NCI-H526 (cell line): ENCODE data around the gene PGLYRP3.

Source experiments
- DNase-seq, 2 experiments: peaks; one replicate each; lab custom pipeline; 2025; lab: John Stamatoyannopoulos, UW

The PGLYRP3 gene

GRCh38 chr1:153313288-153313687, 536 bp upstream of the PGLYRP3 start:
- DNase-seq: no peak

- DNase-seq: no peak
Observed at GRCh38 chr1:153310526-153310925, 2.2 kb downstream of the PGLYRP3 start.

GRCh38 chr1:153309441-153309840, 3.3 kb downstream of the PGLYRP3 start:
- DNase-seq: no peak

- no peak for DNase-seq
Observed at GRCh38 chr1:153308540-153308939, 4.2 kb downstream of the PGLYRP3 start.

GRCh38 chr1:153307221-153307600, 5.5 kb downstream of the PGLYRP3 start:
- no peak for DNase-seq

GRCh38 chr1:153306303-153307220, 6.2 kb downstream of the PGLYRP3 start:
- no peak for DNase-seq

GRCh38 chr1:153305682-153306081, 7.1 kb downstream of the PGLYRP3 start:
- no peak for DNase-seq

DNA sequence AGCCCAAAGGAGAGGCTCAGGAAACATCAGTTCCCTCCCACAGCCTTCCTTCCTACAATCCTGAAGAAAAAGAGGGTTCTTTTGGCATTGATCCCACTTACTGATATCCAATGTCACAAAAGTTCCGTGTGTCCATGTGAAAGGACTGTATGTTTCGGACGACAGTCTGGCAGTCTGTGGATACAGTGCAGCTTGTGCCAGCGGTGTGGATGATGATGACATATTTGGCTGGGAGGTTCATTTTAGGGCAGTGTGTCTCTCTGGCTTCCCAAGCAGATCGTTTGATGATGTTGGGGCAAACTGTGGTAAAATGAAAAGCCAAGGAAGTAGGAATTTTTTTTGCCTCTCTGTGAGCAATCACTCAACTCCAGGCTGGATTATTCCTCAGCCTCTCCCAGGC, 10.4 kb downstream of the PGLYRP3 start:
- no peak for DNase-seq

DNA sequence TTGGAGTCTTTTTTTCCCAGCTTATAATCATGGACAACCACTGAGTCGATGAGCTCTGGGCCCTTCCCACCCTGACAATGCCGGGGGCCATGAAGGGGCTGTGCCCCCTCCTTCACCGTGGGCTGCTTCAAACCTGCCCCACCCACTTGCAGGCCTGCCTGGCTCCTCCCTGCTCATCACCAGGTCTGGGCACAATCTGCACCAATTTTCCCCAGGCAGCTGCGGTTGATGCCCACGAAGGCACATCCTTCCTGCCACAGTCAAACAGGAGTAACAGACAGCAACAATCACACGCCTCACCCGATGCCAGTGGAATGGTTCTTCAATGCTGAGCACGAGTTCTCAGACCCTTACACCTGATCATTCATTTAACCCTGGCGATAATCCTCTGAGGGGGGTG, 18.9 kb downstream of the PGLYRP3 start:
- no peak for DNase-seq

DNA sequence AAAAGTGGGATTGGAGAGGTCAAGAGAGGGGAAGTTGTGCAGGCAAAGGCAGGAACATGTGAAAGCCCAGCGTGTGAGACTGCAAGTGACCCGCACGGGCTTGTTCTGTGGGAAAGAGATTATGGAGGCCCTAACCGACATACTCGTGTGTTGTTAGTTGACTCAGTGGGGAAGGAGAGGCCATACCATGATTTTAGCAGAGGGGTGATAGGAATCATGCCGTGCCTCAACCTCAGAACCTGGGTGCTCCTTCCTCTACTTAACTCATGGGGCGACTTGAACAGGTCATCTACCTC, 19.3 kb downstream of the PGLYRP3 start:
- DNase-seq: no peak

- DNase-seq: no peak
Observed at GRCh38 chr1:153292740-153293479, 19.8 kb downstream of the PGLYRP3 start.

- DNase-seq: no peak
Observed at GRCh38 chr1:153292185-153292584, 20.6 kb downstream of the PGLYRP3 start.

- DNase-seq: no peak
Observed at GRCh38 chr1:153291514-153291913, 21.2 kb downstream of the PGLYRP3 start.

- peak in 1 of 2 experiments; percentile 42 for DNase-seq
Observed at GRCh38 chr1:153288634-153289275, 24.0 kb downstream of the PGLYRP3 start.

- DNase-seq: peak; percentile 51 to 78
Observed at GRCh38 chr1:153277852-153278251, 34.9 kb downstream of the PGLYRP3 start.

GRCh38 chr1:153272186-153272585, 40.6 kb downstream of the PGLYRP3 start:
- no peak for DNase-seq

GRCh38 chr1:153271711-153272110, 41.0 kb downstream of the PGLYRP3 start:
- no peak for DNase-seq

- DNase-seq: no peak
Observed at GRCh38 chr1:153265457-153265856, 47.3 kb downstream of the PGLYRP3 start.

- DNase-seq: no peak
Observed at GRCh38 chr1:153262462-153263157, 50.1 kb downstream of the PGLYRP3 start.

DNA sequence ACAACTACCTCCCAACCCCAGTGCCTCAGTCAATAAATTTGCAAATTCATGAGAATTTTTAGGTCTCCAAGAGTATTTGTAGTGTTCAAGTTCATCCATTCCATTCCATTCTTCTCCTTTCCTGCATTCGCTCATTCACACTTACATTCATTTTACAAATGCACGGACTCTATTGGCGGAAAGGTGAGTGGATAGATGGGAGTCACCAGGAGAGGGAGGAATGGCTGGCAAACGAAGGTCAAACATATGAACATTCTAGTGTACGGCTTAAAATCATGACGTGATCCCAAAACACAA, 50.7 kb downstream of the PGLYRP3 start:
- DNase-seq: no peak

GRCh38 chr1:153261281-153262069, 51.3 kb downstream of the PGLYRP3 start:
- DNase-seq: peak in 1 of 2 experiments; percentile 64
